Activated B cell treated with CpG ODN at 0.5 μM for 24 hours (primary cell): Measurements from ENCODE around the gene CSTF3. TPM values are rescaled to one million over a fixed set of nuclear protein-coding genes. Genes with fewer than 3 reads are reported as not detected.
"Not testable (repeated sequence)": the region's sequence is repeated elsewhere in the genome, so short reads cannot be mapped to it uniquely, and the experiment has no call there.

Experiments used
- ATAC-seq: fragments of 200-7000 bp; cut with Tn5 transposase; one replicate; pipeline ENCODE4 v1.10.0; 2021; ENCODE audit warnings: low read depth, mild to moderate bottlenecking, moderate library complexity
- CTCF ChIA-PET: fragments of 350-600 bp; sonication (Branson Sonifier 250); formaldehyde crosslinking; loops from one replicate; lab custom pipeline; 2021; ENCODE audit warnings: antibody characterized with exemption; lab: Charles Lee
- POLR2A ChIA-PET: fragments of 350-600 bp; sonication (Branson Sonifier 250); formaldehyde crosslinking; loops from one replicate; lab custom pipeline; 2021; ENCODE audit warnings: antibody characterized with exemption; lab: Charles Lee
- DNase-seq: peaks from one replicate; pipeline ENCODE4 v3.0.0; 2022
- H3K27ac Mint-ChIP-seq: one replicate; pipeline ENCODE4 v1.8.0; 2020; ENCODE audit warnings: mixed read lengths
- H3K27me3 Mint-ChIP-seq: one replicate; pipeline ENCODE4 v1.8.0; 2021; ENCODE audit warnings: mixed read lengths
- H3K36me3 Mint-ChIP-seq: one replicate; pipeline ENCODE4 v1.8.0; 2021; ENCODE audit warnings: low read depth, mixed read lengths
- H3K4me1 Mint-ChIP-seq: one replicate; pipeline ENCODE4 v1.8.0; 2021; ENCODE audit warnings: mixed read lengths
- H3K4me3 Mint-ChIP-seq: one replicate; pipeline ENCODE4 v1.8.0; 2020; ENCODE audit warnings: mild to moderate bottlenecking, mixed read lengths
- H3K9me3 Mint-ChIP-seq: one replicate; pipeline ENCODE4 v1.8.0; 2020; ENCODE audit warnings: mixed read lengths
- CTCF ChIP-seq: fragments of 200-600 bp; IDR thresholded peaks from one replicate; pipeline ENCODE4 v1.8.0; 2022; ENCODE audit warnings: antibody characterized with exemption, mild to moderate bottlenecking
- intact Hi-C: fragments of 100-400 bp; cut with micrococcal nuclease; formaldehyde crosslinking; loops from one replicate; pipeline ENCODE4 v1.15.1; 2024
- total RNA-seq: library from RNA; stranded (reverse); gene quantifications from 2 replicates; pipeline ENCODE4 v1.2.3, GENCODE V29; 2022

The CSTF3 gene
- total RNA-seq, 1 donor from 2014 or later, result 33.5 TPM

GRCh38 chr11:33055375-33055774 is 105.9 kb downstream of the CSTF3 start:
- intact Hi-C loops, result no loop called here
- H3K36me3 Mint-ChIP-seq, result peaks cover 47% of the 10 kb centered on the region
- peaks cover 12% of the 10 kb centered on the region for H3K4me1 Mint-ChIP-seq
- DNase-seq (no peak), ATAC-seq (no peak)
- H3K4me3 Mint-ChIP-seq, result no peak overlapping the region
- POLR2A ChIA-PET, result no interaction called here
- H3K9me3 Mint-ChIP-seq, result no peaks in the 10 kb centered on the region
- H3K27ac Mint-ChIP-seq, result no peak overlapping the region
- no peak for TF ChIP-seq CTCF
- CTCF ChIA-PET, result no interaction called here
- no peaks in the 10 kb centered on the region for H3K27me3 Mint-ChIP-seq

- intact Hi-C loops, result no loop called here
Measured at GRCh38 chr11:33052231-33052630, 109.0 kb downstream of the CSTF3 start.

GRCh38 chr11:33049565-33050408 is 111.5 kb downstream of the CSTF3 start:
- H3K27me3 Mint-ChIP-seq, intact Hi-C loops, DNase-seq, CTCF ChIA-PET, H3K9me3 Mint-ChIP-seq, POLR2A ChIA-PET, ATAC-seq, H3K27ac Mint-ChIP-seq, H3K4me3 Mint-ChIP-seq: not testable (repeated sequence)
- Mint-ChIP-seq H3K4me1 (peaks cover 12% of the 10 kb centered on the region), H3K36me3 (peaks cover 40% of the 10 kb centered on the region)

More at GRCh38 chr11:33052231-33052630, 109.0 kb downstream of the CSTF3 start:
- TF ChIP-seq CTCF, result no peak
- H3K36me3 Mint-ChIP-seq, result peaks cover 37% of the 10 kb centered on the region
- DNase-seq (no peak), ATAC-seq (no peak)
- ChIA-PET POLR2A (no interaction called here), CTCF (interaction anchor here (0.9 kb wide), 1 partner anchor 92 kb away, joined by 3 read pairs; no protein-coding TSS in a partner anchor)
- peak overlapping the region; percentile 74 for H3K27ac Mint-ChIP-seq
- H3K9me3 Mint-ChIP-seq, result no peaks in the 10 kb centered on the region
- H3K27me3 Mint-ChIP-seq, result no peaks in the 10 kb centered on the region
- peak overlapping the region; percentile 16 for H3K4me3 Mint-ChIP-seq
- peaks cover 12% of the 10 kb centered on the region for H3K4me1 Mint-ChIP-seq

GRCh38 chr11:33048701-33049100 is 112.6 kb downstream of the CSTF3 start:
- intact Hi-C loops, POLR2A ChIA-PET, H3K9me3 Mint-ChIP-seq: not testable (repeated sequence)

GRCh38 chr11:33045551-33046255 is 115.6 kb downstream of the CSTF3 start:
- Mint-ChIP-seq H3K36me3 (peaks cover 42% of the 10 kb centered on the region), H3K9me3 (no peaks in the 10 kb centered on the region), H3K4me1 (peaks cover 7% of the 10 kb centered on the region), H3K27ac (no peak overlapping the region), H3K4me3 (no peak overlapping the region), H3K27me3 (no peaks in the 10 kb centered on the region)
- intact Hi-C loops, result no loop called here
- POLR2A ChIA-PET, result no interaction called here
- DNase-seq, result no peak
- no peak for ATAC-seq
- CTCF ChIA-PET, result no interaction called here
- TF ChIP-seq CTCF, result no peak

More at GRCh38 chr11:33048701-33049100, 112.6 kb downstream of the CSTF3 start:
- DNase-seq, ATAC-seq, CTCF ChIA-PET, H3K4me3 Mint-ChIP-seq, H3K27me3 Mint-ChIP-seq, H3K27ac Mint-ChIP-seq: not testable (repeated sequence)
- peaks cover 45% of the 10 kb centered on the region for H3K36me3 Mint-ChIP-seq
- peaks cover 12% of the 10 kb centered on the region for H3K4me1 Mint-ChIP-seq

GRCh38 chr11:33044285-33044756 is 117.0 kb downstream of the CSTF3 start:
- POLR2A ChIA-PET, result no interaction called here
- CTCF ChIA-PET, result no interaction called here
- no peak overlapping the region for H3K4me3 Mint-ChIP-seq
- peaks cover 43% of the 10 kb centered on the region for H3K36me3 Mint-ChIP-seq
- DNase-seq (no peak), ATAC-seq (no peak)
- H3K27ac Mint-ChIP-seq, result no peak overlapping the region
- TF ChIP-seq CTCF, result no peak
- no peaks in the 10 kb centered on the region for H3K9me3 Mint-ChIP-seq
- peaks cover 13% of the 10 kb centered on the region for H3K4me1 Mint-ChIP-seq
- intact Hi-C loops, result no loop called here
- H3K27me3 Mint-ChIP-seq, result no peaks in the 10 kb centered on the region
